Psoas muscle (tissue), 8 donors: ENCODE results near the gene PTTG1IP. TPM values are rescaled to one million over a fixed set of nuclear protein-coding genes. Genes with fewer than 3 reads are reported as not detected.

Experiments used
- ATAC-seq, 4 donors: fragments of 200-7000 bp; cut with Tn5 transposase; one replicate each; pipeline ENCODE4 v1.9.1; 2020; ENCODE audit warnings: moderate library complexity in 3 of 4, mild to moderate bottlenecking in 2 of 4
- DNase-seq, 2 donors: peaks; one replicate each; pipeline ENCODE4 v3.0.0-alpha.2; 2020
- H3K27ac ChIP-seq: fragments of 200-600 bp; one replicate; pipeline ENCODE4 v1.8.0; 2022
- H3K27me3 ChIP-seq, 3 donors: fragments of 200-600 bp in 1 of 3; one replicate each; pipeline versions ENCODE4 v1.6.1 to v1.8.0; 2013 to 2022; ENCODE audit warnings: low read length in 2 of 3, mild to moderate bottlenecking in 2 of 3, moderate library complexity in 1 of 3; ENCODE audit not compliant: insufficient read depth in 3 of 3
- H3K36me3 ChIP-seq, 2 donors: fragments of 200-600 bp in 1 of 2; one replicate each; pipeline versions ENCODE4 v1.6.1 to v1.8.0; 2013 to 2022; ENCODE audit warnings: low read depth in 1 of 2, mild to moderate bottlenecking in 1 of 2, moderate library complexity in 1 of 2; ENCODE audit not compliant: insufficient read depth in 1 of 2
- H3K4me1 ChIP-seq: fragments of 200-600 bp; one replicate; pipeline ENCODE4 v1.8.0; 2022
- H3K4me3 ChIP-seq: fragments of 200-600 bp; one replicate; pipeline ENCODE4 v1.8.0; 2022; ENCODE audit warnings: mild to moderate bottlenecking
- H3K9me3 ChIP-seq: fragments of 200-600 bp; one replicate; pipeline ENCODE4 v1.8.0; 2022
- WGBS, 3 donors: extraction: QIAGEN DNeasy Blood & Tissue Kit; methylation state at CpG; one replicate each; pipeline versions ENCODE4 v1.1.6 to v1.1.7; 2013; 5-methylcytosine and 5-hydroxymethylcytosine counted together
- intact Hi-C, 2 donors: fragments of 100-400 bp; cut with DNase I; formaldehyde crosslinking; loops; one replicate each; pipeline versions ENCODE4 v1.11.0 to v1.14.2; 2022
- polyA plus RNA-seq, 3 donors: library from polyadenylated mRNA; stranded (reverse); fragments of 200-250 nt; gene quantifications; one replicate each; pipeline ENCODE4 v1.2.3, GENCODE V29; 2013
- total RNA-seq, 4 donors: library from RNA; stranded (reverse); fragmentation: NEBNext Ultra II Directional in 2 of 4; extraction: Animal tissue kit (Norgen Biotek cat#: 25700) in 2 of 4; gene quantifications; one replicate each; pipeline versions ENCODE4 v1.2.1 to v1.2.4, GENCODE V29; 2021 to 2023
- TF ChIP-seq, protein P1 (sequence below): fragments of 200-600 bp; IDR thresholded peaks from one replicate; pipeline ENCODE4 v1.8.0; 2022; ENCODE audit warnings: antibody characterized with exemption
- donor health status: healthy with polysubstance abuse.
- donor health status: DM: no; HTN: no; CAD: no; lungs with moderate emphysema.
- donor health status: Bipolar disorder and iron deficiency.
- donor health status: healthy.
- donor health status: DM: yes; HTN: yes; CAD: no.
- donor health status: DM: no; HTN: no; CAD: no.
- donor health status: DM: no; HTN: no; CAD: no.
- donor health status: DM: yes; HTN: yes; CAD: no.

The PTTG1IP gene
- total and polyA plus RNA-seq, 7 donors = 49.6 to 108 (median 68.3) TPM

DNA sequence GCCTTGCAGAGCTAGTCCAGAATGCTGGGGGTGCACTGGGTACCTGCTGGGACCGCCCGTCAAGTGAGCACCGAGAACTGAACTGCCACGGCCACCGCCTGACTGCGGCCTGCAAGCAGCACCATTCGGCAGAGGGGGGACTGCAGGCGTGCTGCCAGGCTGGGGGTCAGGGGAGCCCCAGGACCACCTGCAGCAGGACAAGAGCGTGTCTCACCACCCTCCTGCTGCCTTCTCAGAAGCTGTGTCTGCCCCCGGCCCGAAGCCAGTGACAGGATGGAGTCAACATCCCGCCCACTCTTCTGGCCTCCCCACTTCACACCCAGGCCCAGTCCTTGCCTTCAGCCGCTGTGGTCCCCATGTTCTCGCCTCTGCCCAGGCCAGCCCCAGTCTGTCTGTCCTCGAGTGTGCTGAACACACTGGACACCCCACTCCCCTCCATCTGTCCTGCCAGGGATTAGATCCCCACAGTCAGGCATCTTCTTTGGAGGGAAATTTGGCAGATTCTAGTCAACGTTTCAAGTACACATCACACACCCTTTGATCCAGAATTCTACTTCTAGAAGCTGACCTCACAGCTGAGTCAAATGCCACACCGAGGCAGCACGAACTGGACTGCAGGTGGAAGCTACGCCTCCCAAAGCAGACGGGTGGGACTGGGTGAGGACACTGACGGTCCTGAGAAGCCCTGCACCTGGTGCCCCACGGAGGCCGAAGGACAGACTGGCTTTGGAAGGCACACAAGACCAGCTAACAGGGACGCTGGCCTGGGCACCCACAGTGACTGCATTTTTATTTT, 26.0 kb downstream of the PTTG1IP start:
- Histone ChIP-seq H3K4me1 (peaks cover 10% of the 10 kb centered on the region), H3K4me3 (no peak overlapping the region), H3K27me3 (peaks cover 0 to 21% (median 0%) of the 10 kb centered on the region in 3 donors), H3K36me3 (peaks cover 7 to 36% of the 10 kb centered on the region in 2 donors), H3K27ac (no peak overlapping the region), H3K9me3 (no peaks in the 10 kb centered on the region)
- 68 to 70% (median 69%) methylated on average over 24 of the region's 24 CpGs for WGBS, 3 donors
- TF ChIP-seq, protein P1, sequence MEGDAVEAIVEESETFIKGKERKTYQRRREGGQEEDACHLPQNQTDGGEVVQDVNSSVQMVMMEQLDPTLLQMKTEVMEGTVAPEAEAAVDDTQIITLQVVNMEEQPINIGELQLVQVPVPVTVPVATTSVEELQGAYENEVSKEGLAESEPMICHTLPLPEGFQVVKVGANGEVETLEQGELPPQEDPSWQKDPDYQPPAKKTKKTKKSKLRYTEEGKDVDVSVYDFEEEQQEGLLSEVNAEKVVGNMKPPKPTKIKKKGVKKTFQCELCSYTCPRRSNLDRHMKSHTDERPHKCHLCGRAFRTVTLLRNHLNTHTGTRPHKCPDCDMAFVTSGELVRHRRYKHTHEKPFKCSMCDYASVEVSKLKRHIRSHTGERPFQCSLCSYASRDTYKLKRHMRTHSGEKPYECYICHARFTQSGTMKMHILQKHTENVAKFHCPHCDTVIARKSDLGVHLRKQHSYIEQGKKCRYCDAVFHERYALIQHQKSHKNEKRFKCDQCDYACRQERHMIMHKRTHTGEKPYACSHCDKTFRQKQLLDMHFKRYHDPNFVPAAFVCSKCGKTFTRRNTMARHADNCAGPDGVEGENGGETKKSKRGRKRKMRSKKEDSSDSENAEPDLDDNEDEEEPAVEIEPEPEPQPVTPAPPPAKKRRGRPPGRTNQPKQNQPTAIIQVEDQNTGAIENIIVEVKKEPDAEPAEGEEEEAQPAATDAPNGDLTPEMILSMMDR = no peak
- ATAC-seq (peak; percentile 2 to 30 (median 15)), DNase-seq (no peak)
- intact Hi-C loops = no loop called here

DNA sequence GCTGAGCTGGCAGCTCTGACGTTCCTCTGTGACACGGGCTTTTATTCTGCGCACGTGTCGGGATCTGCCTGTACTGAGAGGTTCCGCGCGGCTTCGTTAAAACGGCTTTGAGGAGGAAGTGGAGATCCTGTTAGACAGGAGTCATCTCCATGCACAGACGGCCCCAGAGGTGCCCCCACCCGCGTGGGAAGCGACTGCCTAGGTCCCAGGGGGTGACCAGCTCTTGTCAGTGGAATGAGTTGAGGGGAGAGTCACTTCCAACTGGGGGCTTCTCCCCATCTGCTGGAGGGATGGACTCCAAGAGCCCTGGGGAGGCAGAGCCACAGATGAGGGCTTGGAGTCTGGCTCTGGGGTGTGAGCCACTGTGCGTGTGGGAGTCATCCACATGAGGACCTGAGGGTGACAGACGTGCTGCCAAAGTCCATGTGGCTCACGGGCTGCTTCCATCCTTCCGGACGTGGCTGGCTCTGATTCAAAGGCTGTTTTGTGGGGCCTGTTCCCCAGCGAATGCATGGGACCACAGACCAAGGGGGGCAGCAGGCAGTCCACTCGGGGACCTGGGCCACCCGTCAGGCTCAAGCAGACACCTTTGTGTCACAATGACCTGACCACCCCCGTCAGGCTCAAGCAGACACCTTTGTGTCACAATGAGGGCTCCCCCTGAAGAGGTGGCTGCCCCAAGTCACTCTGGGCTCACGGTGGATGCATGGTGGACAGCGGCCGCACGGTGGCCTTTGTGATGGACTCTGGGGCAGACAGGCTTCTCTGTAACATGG, 26.8 kb downstream of the PTTG1IP start:
- DNase-seq (peak; percentile 59 to 75), ATAC-seq (peak; percentile 22 to 54 (median 30))
- H3K27ac ChIP-seq = no peak overlapping the region
- intact Hi-C loops = no loop called here
- WGBS, 3 donors = 31 to 36% (median 35%) methylated on average over 27 of the region's 27 CpGs
- peaks cover 0 to 25% (median 0%) of the 10 kb centered on the region in 3 donors for H3K27me3 ChIP-seq
- TF ChIP-seq, protein P1 = no peak
- H3K4me1 ChIP-seq = peaks cover 10% of the 10 kb centered on the region
- H3K4me3 ChIP-seq = peak overlapping the region; percentile 50
- H3K9me3 ChIP-seq = no peaks in the 10 kb centered on the region
- peaks cover 7 to 31% of the 10 kb centered on the region in 2 donors for H3K36me3 ChIP-seq

DNA sequence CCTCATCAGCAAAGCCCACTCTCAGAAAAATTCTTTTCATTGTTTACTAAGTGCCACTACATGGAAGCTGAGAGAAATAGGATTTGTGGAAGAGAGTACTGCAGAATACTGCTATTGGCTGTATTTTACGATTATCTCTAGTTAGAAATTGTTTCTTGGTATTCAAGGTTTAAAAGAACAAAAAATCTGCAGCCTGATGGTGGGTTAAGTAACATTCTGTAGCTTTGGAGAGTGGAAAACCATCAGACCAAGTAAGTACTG, 27.3 kb downstream of the PTTG1IP start:
- H3K27ac ChIP-seq = no peak overlapping the region
- no peaks in the 10 kb centered on the region for H3K9me3 ChIP-seq
- WGBS, 3 donors = 9 to 23% (median 13%) methylated on average over 1 of the region's 1 CpG
- TF ChIP-seq, protein P1 = no peak
- intact Hi-C loops = no loop called here
- H3K36me3 ChIP-seq = peaks cover 7 to 27% of the 10 kb centered on the region in 2 donors
- H3K27me3 ChIP-seq = peaks cover 0 to 30% (median 0%) of the 10 kb centered on the region in 3 donors
- peaks cover 10% of the 10 kb centered on the region for H3K4me1 ChIP-seq
- no peak for DNase-seq
- ATAC-seq = no peak
- peak overlapping the region; percentile 50 for H3K4me3 ChIP-seq

DNA sequence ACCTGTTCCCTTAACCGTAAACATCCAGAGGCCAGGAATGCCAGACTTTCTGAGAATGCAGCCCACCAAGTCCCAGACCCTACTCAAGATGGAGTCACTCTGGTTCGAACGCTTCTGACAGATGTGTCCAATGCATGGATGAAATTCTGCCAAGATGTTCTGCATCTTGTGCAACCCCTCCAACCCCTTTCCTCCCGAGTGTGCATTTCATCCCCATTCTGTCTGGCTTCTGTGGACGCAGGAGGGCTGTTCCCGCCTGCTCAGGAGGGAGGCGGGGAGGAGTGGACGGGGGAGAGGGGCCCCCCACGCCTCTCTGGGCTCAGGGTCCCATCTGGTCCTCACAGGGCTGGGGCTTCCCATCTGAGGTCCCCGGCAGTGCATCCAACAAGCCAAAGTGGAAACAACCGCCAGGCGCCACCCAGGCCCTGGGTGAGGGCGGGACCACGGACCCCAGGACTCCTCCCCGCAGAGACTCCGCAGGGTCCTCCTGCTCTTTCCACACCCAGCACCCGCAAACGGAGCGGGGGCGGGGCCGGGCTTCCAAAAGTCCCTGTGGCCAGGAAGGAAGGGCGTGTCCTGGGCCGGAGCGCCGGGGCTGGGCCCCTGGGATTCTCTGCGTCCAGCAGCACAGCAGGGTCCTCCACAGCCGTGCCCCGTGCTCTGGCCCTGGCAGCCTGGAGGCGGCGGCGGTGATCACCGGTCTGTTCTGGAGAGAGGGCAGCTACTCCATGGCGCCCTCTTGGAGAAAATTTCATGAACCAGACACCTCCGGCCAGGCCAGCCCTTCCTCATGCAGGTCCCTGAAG, 27.9 kb downstream of the PTTG1IP start:
- WGBS, 3 donors = 4 to 7% (median 6%) methylated on average over 33 to 34 of the region's 34 CpGs
- Histone ChIP-seq H3K36me3 (peaks cover 7 to 22% of the 10 kb centered on the region in 2 donors), H3K4me1 (peaks cover 10% of the 10 kb centered on the region), H3K9me3 (no peaks in the 10 kb centered on the region), H3K27ac (no peak overlapping the region), H3K27me3 (peaks cover 0 to 35% (median 0%) of the 10 kb centered on the region in 3 donors), H3K4me3 (peak overlapping the region; percentile 50)
- intact Hi-C loops = no loop called here
- DNase-seq (peak; percentile 77 to 81), ATAC-seq (peak; percentile 37 to 73 (median 70))
- TF ChIP-seq, protein P1 = peak; percentile 29
